KMS-11 (cell line): ENCODE measurements around the gene IGFL3.

ENCODE experiments used
- H2AFZ ChIP-seq: fragments of 200-600 bp; sonication (generic); 2 replicates; pipeline ENCODE4 v1.6.1; 2016; ENCODE audit warnings: antibody characterized with exemption, mixed run types, low read depth
- H3K27ac ChIP-seq: fragments of 200-600 bp; sonication (generic); 2 replicates; pipeline ENCODE4 v1.6.1; 2016; ENCODE audit warnings: mild to moderate bottlenecking, mixed run types
- H3K27me3 ChIP-seq: fragments of 200-600 bp; sonication (generic); 2 replicates; pipeline ENCODE4 v1.6.1; 2017; ENCODE audit warnings: mild to moderate bottlenecking, low read depth, mixed run types, moderate library complexity; ENCODE audit not compliant: insufficient read depth
- H3K36me3 ChIP-seq: fragments of 200-600 bp; sonication (generic); 2 replicates; pipeline ENCODE4 v1.6.1; 2017; ENCODE audit warnings: mild to moderate bottlenecking, mixed run types; ENCODE audit not compliant: insufficient read depth
- H3K4me1 ChIP-seq: fragments of 200-600 bp; sonication (generic); 2 replicates; pipeline ENCODE4 v1.6.1; 2016; ENCODE audit warnings: mild to moderate bottlenecking, low read depth, mixed run types; ENCODE audit not compliant: poor library complexity, severe bottlenecking
- H3K4me2 ChIP-seq: fragments of 200-600 bp; sonication (generic); 2 replicates; pipeline ENCODE4 v1.7.0; 2016; ENCODE audit warnings: mild to moderate bottlenecking, mixed run types
- H3K4me3 ChIP-seq: fragments of 200-600 bp; sonication (generic); IDR thresholded peaks from 2 replicates; pipeline ENCODE4 v1.6.1; 2017; ENCODE audit warnings: low read depth, low read length, mixed read lengths; ENCODE audit not compliant: insufficient read depth
- H3K79me2 ChIP-seq: fragments of 200-600 bp; sonication (generic); 2 replicates; pipeline ENCODE4 v1.6.1; 2016; ENCODE audit warnings: low read depth, mixed run types; ENCODE audit not compliant: insufficient read depth
- H3K9ac ChIP-seq: fragments of 200-600 bp; sonication (generic); 2 replicates; pipeline ENCODE4 v1.6.1; 2016; ENCODE audit warnings: mild to moderate bottlenecking, mixed run types
- H4K20me1 ChIP-seq: fragments of 200-600 bp; sonication (generic); 2 replicates; pipeline ENCODE4 v1.6.1; 2016; ENCODE audit warnings: mild to moderate bottlenecking, mixed run types; ENCODE audit not compliant: insufficient read depth
- CTCF ChIP-seq: fragments of 200-600 bp; sonication (generic); conservative IDR thresholded peaks from 2 replicates; pipeline ENCODE4 v1.6.1; 2017; ENCODE audit warnings: low read depth, mild to moderate bottlenecking, antibody characterized with exemption, low read length, moderate library complexity, mixed read lengths

IGFL3 gene

GRCh38 chr19:46137915-46138473, 13.5 kb upstream of the IGFL3 start:
- Histone ChIP-seq H3K4me2 (no peak overlapping the region), H3K79me2 (no peaks in the 10 kb centered on the region), H4K20me1 (no peaks in the 10 kb centered on the region), H3K27me3 (no peaks in the 10 kb centered on the region), H3K4me1 (no peaks in the 10 kb centered on the region), H3K36me3 (no peaks in the 10 kb centered on the region), H3K9ac (no peak overlapping the region), H3K4me3 (no peak overlapping the region), H2AFZ (no peak overlapping the region), H3K27ac (no peak overlapping the region)
- TF ChIP-seq CTCF = no peak

DNA sequence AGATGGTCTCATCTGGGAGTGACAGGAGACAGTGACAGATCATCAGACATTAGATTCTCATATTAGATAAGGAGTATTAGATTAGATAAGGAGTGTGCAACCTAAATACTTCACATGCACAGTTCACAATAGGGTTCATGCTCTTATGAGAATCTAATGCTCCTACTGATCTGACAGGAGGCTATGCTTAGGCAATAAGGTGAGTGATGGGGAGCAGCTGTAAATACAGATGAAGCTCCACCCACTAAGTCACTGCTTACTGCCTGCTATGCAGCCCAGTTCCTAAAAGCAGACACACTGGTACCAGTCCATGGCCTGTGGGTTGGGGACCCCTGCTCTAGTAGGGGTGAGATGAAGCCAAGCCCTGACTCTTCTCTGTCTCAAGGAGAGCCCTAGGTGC, 10.0 kb upstream of the IGFL3 start:
- Histone ChIP-seq H4K20me1 (no peaks in the 10 kb centered on the region), H3K27ac (no peak overlapping the region), H3K9ac (no peak overlapping the region), H3K36me3 (no peaks in the 10 kb centered on the region), H3K27me3 (no peaks in the 10 kb centered on the region; the same call in 1 of the 2 replicates), H3K4me3 (no peak overlapping the region), H2AFZ (no peak overlapping the region), H3K4me1 (no peaks in the 10 kb centered on the region), H3K79me2 (no peaks in the 10 kb centered on the region), H3K4me2 (no peak overlapping the region)
- TF ChIP-seq CTCF = no peak

GRCh38 chr19:46133777-46134241, 9.3 kb upstream of the IGFL3 start:
- H3K9ac ChIP-seq = no peak overlapping the region

DNA sequence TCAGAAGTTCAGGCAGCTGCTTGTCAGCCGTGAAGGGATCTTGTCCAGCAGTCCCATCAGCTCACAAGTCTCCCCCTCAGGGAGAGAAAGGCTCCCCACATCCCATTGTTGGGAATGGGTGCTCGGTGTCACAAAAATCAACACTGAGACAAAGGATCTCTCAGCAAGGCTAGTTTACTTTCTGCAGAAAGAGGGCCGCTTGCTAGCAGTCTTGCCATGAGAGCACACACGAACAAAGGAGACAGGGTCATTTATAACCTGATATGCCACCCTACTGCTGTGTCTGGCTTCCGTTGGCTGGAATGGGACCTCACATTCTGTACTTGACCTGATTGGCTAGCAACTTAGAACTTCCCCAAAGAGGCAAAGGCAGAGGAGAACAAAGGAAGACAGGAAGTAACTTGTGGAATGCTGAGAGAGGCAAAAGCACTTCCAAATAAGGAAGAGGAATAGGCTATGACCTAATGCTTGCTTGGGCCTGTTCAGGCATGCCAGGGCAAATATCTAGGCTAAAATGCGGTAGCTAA, 8.7 kb upstream of the IGFL3 start:
- no peak overlapping the region for H3K27ac ChIP-seq
- H3K4me1 ChIP-seq = no peaks in the 10 kb centered on the region
- H3K36me3 ChIP-seq = no peaks in the 10 kb centered on the region
- H3K27me3 ChIP-seq = no peaks in the 10 kb centered on the region; the same call in 1 of the 2 replicates
- no peak overlapping the region for H3K4me3 ChIP-seq
- H3K9ac ChIP-seq = no peak overlapping the region
- no peak overlapping the region for H3K4me2 ChIP-seq
- no peaks in the 10 kb centered on the region for H3K79me2 ChIP-seq
- TF ChIP-seq CTCF = no peak
- no peaks in the 10 kb centered on the region for H4K20me1 ChIP-seq
- no peak overlapping the region for H2AFZ ChIP-seq

More at GRCh38 chr19:46133777-46134241, 9.3 kb upstream of the IGFL3 start:
- H3K4me2 ChIP-seq = no peak overlapping the region
- no peaks in the 10 kb centered on the region for H3K79me2 ChIP-seq
- no peak overlapping the region for H2AFZ ChIP-seq
- TF ChIP-seq CTCF = no peak
- H4K20me1 ChIP-seq = no peaks in the 10 kb centered on the region
- no peaks in the 10 kb centered on the region; the same call in 1 of the 2 replicates for H3K27me3 ChIP-seq
- H3K36me3 ChIP-seq = no peaks in the 10 kb centered on the region
- H3K27ac ChIP-seq = no peak overlapping the region
- no peaks in the 10 kb centered on the region for H3K4me1 ChIP-seq
- H3K4me3 ChIP-seq = no peak overlapping the region
